ENCODE data around the gene ZBTB7B. TPM values are rescaled to one million over a fixed set of nuclear protein-coding genes. Genes with fewer than 3 reads are reported as not detected.

The ZBTB7B gene
- total RNA-seq, 1 donor from 2014 or later, result 77.6 TPM

- intact Hi-C loops (cut with DNase I), result loop anchor here (2.0 to 5.0 kb wide), 4 partner anchors 16 to 674 kb away; partner anchors contain the start of genes ADAM15 and ATP8B2
- H3K4me1 ChIP-seq, result peaks cover 49% of the 10 kb centered on the region
- peak overlapping the region; percentile 84 to 85 for H3K4me3 ChIP-seq
- no peaks in the 10 kb centered on the region for H3K9me3 ChIP-seq
- H3K36me3 ChIP-seq, result no peaks in the 10 kb centered on the region
- TF ChIP-seq CTCF (IDR thresholded peaks at IDR 0.05) (peak in 2 of 3 experiments; percentile 3 to 56), POLR2AphosphoS5 (IDR thresholded peaks at IDR 0.05; ENCODE audit: insufficient read depth in 1 of 2, low read depth in 1 of 2) (peak; percentile 88 to 97), POLR2A (IDR thresholded peaks at IDR 0.05) (peak in 1 of 2 donors; percentile 80)
- no peaks in the 10 kb centered on the region for H3K27me3 ChIP-seq
- peak overlapping the region; percentile 99 for H3K27ac ChIP-seq
- peak in 1 of 2 donors; percentile 97 for DNase-seq (ENCODE audit: extremely low spot score in 2 of 2)
Observed at GRCh38 chr1:155000726-155001424, 1.7 kb upstream of the ZBTB7B start.

- H3K4me3 ChIP-seq, result peak overlapping the region; percentile 84 to 85
- intact Hi-C loops (cut with DNase I), result loop anchor here (2.0 to 5.0 kb wide), 4 partner anchors 15 to 674 kb away; partner anchors contain the start of genes ADAM15 and ATP8B2
- TF ChIP-seq POLR2A (IDR thresholded peaks at IDR 0.05) (no peak), POLR2AphosphoS5 (IDR thresholded peaks at IDR 0.05; ENCODE audit: insufficient read depth in 1 of 2, low read depth in 1 of 2) (no peak), CTCF (IDR thresholded peaks at IDR 0.05) (no peak)
- H3K4me1 ChIP-seq, result peaks cover 53% of the 10 kb centered on the region
- H3K9me3 ChIP-seq, result no peaks in the 10 kb centered on the region
- no peaks in the 10 kb centered on the region for H3K27me3 ChIP-seq
- H3K36me3 ChIP-seq, result no peaks in the 10 kb centered on the region
- peak overlapping the region; percentile 99 for H3K27ac ChIP-seq
- DNase-seq (ENCODE audit: extremely low spot score in 2 of 2), result no peak
Observed at GRCh38 chr1:155001425-155001674, 1.3 kb upstream of the ZBTB7B start.

GRCh38 chr1:155001675-155002463, 733 bp upstream of the ZBTB7B start:
- Histone ChIP-seq H3K36me3 (no peaks in the 10 kb centered on the region), H3K27me3 (no peaks in the 10 kb centered on the region), H3K4me3 (peak overlapping the region; percentile 84 to 85), H3K4me1 (peaks cover 59% of the 10 kb centered on the region), H3K27ac (peak overlapping the region; percentile 99), H3K9me3 (no peaks in the 10 kb centered on the region)
- intact Hi-C loops (cut with DNase I), result loop anchor here (2.0 to 5.0 kb wide), 4 partner anchors 15 to 675 kb away; partner anchors contain the start of genes ADAM15 and ATP8B2
- peak; percentile 99 to 100 for DNase-seq (ENCODE audit: extremely low spot score in 2 of 2)
- peak in 1 of 2 donors; percentile 90 for TF ChIP-seq POLR2A (IDR thresholded peaks at IDR 0.05)
- peak in 1 of 3 experiments; percentile 43 for TF ChIP-seq CTCF (IDR thresholded peaks at IDR 0.05)
- peak; percentile 30 to 93 for TF ChIP-seq POLR2AphosphoS5 (IDR thresholded peaks at IDR 0.05; ENCODE audit: insufficient read depth in 1 of 2, low read depth in 1 of 2)

- H3K9me3 ChIP-seq, result no peaks in the 10 kb centered on the region
- no peak for TF ChIP-seq POLR2AphosphoS5 (IDR thresholded peaks at IDR 0.05; ENCODE audit: insufficient read depth in 1 of 2, low read depth in 1 of 2)
- TF ChIP-seq POLR2A (IDR thresholded peaks at IDR 0.05), result no peak
- no peak for TF ChIP-seq CTCF (IDR thresholded peaks at IDR 0.05)
- peak overlapping the region; percentile 99 for H3K27ac ChIP-seq
- intact Hi-C loops (cut with DNase I), result loop anchor here (5.0 kb wide), 3 partner anchors 36 to 676 kb away; partner anchors contain the start of genes ADAM15 and ATP8B2
- no peaks in the 10 kb centered on the region for H3K36me3 ChIP-seq
- DNase-seq (ENCODE audit: extremely low spot score in 2 of 2), result no peak
- H3K4me1 ChIP-seq, result peaks cover 69% of the 10 kb centered on the region
- no peaks in the 10 kb centered on the region for H3K27me3 ChIP-seq
- peak overlapping the region; percentile 84 to 85 for H3K4me3 ChIP-seq
Observed at GRCh38 chr1:155003227-155003765, 694 bp downstream of the ZBTB7B start.
